Kasumi-1 (cell line): ENCODE measurements around the gene PHOSPHO2.
A peak's percentile ranks its signal among the peaks of the same experiment; 100 is the strongest.

Source experiments
- DNase-seq, 2 experiments: peaks; one replicate each; lab custom pipeline; 2025; lab: John Stamatoyannopoulos, UW

Gene PHOSPHO2

DNA sequence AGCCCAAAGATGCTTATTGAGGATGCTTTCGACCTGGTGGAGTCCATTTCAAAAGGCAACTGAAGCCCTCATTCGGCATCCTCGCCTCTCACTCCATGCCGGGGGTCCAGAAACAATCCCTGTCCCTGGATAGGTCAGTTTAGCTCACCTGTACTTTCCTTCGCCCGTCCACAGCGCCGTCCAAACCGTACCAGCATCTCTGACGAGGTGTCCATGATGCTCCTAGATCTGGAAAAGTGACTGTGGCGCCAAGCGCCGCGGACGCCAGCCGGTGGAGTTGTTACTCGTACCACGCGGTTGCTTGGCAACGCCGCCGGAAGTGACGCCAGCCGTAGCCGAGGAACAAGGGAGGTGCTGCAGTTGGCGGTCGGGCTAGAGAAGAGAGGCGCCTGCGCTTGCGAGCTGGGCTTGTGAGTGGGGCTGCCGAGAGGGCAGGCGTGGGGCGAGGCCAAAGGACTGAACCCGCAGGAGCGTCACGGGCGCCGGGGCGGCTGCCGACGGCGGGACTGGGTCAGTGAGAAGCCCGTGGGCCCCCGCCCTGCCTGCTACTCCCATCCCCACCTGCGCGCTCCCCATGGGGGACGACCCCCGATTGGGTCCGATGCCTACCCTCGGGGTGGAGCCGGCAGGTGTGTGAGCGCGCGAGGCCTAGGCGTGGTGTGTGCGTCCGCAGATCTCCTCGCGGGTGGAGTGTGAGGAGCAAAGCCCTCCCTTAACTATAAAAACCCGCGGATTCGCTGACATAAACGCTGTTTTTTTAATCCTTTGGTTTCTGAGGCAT is at the start of gene PHOSPHO2, which contains the start of gene CFAP210:
PHOSPHO2 (plus strand) TSS at position 357 of the 781 bp plus-strand sequence. CDS start 6,503 bp downstream, outside the sequence.
CFAP210 (minus strand) TSS at position 293 of the 781 bp plus-strand sequence; CDS start at position 215, 78 bp downstream.
- DNase-seq, result peak; percentile 98

GRCh38 chr2:169647496-169647895 is 46.8 kb upstream of the PHOSPHO2 start:
- no peak for DNase-seq

- no peak for DNase-seq
These were observed 45.0 kb upstream of the PHOSPHO2 start for GRCh38 chr2:169649278-169649677.

GRCh38 chr2:169653636-169654035 is 40.6 kb upstream of the PHOSPHO2 start:
- DNase-seq, result no peak

- DNase-seq, result no peak
These were observed 38.1 kb upstream of the PHOSPHO2 start for GRCh38 chr2:169656164-169656563.

DNA sequence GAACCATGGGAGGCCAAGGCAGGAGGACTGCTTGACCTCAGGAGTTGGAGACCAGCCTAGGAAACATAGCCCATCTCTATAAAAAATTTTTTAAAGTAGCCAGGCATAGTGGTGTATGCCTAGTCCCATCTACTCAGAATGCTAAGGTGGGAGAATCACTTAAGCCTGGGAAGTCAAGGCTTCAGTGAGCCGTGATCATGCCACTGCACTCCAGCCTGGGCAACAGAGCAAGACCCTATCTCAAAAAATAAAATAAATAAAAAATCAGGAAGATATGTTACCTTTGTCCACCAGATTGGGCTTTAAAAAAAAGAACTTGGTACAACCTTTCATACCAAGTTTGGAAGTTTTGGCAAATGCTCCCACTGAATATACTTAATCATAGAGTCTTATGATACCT is 35.4 kb upstream of the PHOSPHO2 start:
- no peak for DNase-seq

DNA sequence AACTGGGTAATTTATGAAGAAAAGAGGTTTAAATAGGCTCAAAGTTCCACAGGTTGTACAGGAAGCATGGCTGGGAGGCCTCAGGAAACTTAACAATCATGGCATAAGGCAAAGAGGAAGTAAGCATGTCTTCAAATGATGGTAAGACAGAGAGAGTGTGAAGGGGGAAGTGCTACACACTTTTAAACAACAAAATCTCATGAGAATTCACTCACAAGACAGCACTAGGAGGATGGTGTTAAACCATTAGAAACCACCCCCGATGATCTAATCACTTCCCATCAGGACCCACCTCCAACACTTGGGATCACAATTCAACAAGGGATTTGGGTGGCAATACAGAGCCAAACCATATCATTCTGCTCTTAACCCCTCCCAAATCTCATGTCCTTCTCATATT is 34.9 kb upstream of the PHOSPHO2 start:
- DNase-seq, result peak; percentile 91 to 95

DNA sequence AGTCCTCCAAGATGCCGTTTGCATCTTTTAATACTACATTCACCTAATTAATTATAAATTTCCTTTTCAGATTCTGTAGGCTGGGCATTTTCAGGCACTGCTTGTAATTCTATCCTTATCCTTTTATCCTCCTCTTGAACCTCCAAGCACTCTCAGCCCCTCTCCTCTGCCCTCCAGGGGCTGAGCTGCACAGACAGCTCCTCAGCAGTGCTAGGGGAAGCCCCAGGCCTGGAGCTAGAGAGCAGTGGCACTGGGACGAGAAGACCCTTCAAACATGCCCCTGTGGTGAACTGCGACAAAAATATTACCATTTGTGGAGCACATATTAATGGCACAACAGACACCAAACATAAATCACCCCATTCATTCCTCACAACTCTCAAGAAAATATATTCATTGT is 33.0 kb upstream of the PHOSPHO2 start:
- DNase-seq, result no peak

DNA sequence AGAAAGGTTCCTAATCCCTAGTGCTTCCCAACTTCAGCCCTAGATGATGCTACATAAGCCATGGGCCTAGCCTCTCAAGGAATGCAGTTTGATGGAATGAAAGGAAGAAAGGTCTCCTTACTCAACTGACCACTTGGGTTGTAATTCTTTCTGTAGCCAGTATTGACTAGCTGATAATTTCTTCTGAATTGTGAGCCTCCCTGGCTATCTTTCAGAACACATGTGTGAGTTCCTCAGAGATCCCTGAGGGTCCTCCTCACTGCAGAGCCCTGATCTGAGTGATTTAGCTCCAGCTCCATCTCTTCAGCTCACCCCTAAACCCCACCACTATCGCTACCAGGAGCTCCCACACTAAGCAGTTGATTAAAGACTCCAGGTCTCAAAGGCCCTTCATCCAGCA is 31.5 kb upstream of the PHOSPHO2 start:
- DNase-seq, result no peak

DNA sequence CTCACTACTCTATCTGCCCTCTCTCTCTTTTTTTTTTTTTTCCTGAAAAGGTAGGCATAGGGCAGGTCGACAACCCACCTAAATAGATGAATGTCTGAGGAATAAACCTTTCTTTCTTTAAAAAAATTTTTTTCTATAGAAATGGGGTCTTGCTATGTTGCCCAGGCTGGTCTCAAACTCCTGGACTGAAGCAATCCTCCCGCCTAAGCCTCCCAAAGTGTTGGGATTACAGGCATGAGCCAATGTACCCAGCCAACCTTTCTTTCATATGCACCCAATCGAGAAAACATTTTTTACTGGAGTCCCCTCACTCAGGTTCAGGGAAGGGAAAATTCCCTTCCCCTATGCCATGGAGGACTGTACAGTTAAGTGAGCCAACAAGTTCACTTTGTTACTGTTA is 31.0 kb upstream of the PHOSPHO2 start:
- no peak for DNase-seq

DNA sequence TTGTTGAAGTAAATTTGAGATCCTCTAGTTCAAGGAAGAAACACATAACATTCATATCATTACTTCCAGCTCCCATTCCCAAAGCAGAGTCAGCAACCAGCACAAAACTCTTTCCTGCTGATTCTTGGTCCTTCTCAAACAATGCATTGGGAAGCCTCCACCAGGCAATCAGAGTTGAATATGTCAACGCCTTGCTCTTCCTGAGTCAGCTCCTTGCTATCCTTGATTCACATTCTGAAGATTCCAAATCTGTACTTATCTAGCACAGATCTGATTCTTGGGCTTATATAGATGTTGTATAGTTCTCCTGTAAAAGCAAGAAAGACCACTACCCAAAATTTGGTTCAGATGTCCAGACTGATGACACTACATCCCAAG is 29.7 kb upstream of the PHOSPHO2 start:
- DNase-seq, result no peak

- DNase-seq, result peak; percentile 90 to 92
These were observed 29.0 kb upstream of the PHOSPHO2 start for GRCh38 chr2:169664978-169665930.

- DNase-seq, result no peak
These were observed 26.7 kb upstream of the PHOSPHO2 start for GRCh38 chr2:169667583-169667982.

DNA sequence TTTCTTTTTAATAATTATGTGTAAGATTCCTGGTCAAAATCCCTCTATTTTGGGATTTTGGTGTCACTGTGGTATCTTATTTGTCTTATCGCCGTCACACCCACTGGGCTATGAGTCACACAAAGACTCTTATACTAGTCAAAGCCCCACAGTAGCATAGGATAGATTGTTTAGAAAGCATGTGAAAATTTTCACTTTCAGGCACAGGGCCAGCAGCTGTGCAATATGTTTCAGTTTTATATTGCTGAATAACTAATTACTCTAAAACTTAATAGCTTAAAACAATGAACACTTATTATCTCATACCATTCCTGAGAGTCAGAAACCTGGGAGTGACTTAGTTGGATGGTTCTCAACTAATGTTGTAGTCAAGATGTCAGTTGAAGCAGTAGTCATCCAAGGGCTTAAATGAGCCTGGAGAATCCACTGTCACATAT is 24.0 kb upstream of the PHOSPHO2 start:
- no peak for DNase-seq

- no peak for DNase-seq
These were observed 23.3 kb upstream of the PHOSPHO2 start for GRCh38 chr2:169670937-169671336.

DNA sequence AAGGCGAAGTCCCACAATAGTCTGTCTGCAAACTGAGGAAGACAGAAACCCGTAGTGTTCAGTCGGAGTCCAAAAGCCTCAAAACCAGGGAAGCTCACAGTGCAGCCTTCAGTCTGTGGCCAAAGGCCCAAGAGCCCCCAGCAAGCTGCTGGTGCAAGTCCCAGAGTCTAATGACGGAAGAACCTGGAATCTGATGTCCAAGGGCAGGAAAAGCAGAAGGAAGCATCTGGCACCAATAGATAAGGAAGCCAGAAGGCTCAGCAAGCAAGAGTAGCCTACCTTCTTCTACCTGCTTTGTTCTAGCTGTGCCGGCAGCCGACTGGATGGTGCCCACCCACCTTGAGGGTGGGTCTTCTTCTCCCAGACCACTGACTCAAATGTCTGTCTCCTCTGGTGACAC is 21.9 kb upstream of the PHOSPHO2 start:
- no peak for DNase-seq

GRCh38 chr2:169673106-169673505 is 21.2 kb upstream of the PHOSPHO2 start:
- DNase-seq, result no peak

- no peak for DNase-seq
These were observed 20.3 kb upstream of the PHOSPHO2 start for GRCh38 chr2:169673921-169674320.

- DNase-seq, result peak; percentile 50 to 57
These were observed 17.9 kb upstream of the PHOSPHO2 start for GRCh38 chr2:169676357-169676756.

DNA sequence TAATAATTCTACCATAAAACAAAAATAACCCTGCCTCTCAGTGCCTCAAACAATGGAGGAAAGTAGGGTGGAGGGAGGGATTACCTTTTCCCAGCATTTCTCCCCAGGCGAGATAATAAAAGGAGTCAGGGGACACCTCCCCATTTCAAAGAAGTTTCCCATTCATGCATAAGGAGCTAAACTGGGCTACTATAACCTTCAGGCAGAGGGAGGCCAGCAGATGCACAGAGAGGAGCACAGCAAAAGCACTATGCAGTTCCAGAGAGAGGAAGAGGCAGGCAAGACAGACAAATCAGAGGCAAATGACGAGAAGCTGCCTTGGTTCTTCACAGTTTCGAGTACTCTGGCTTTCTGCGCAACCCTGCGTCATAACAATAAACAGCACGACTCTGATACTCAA is 17.4 kb upstream of the PHOSPHO2 start:
- DNase-seq, result no peak

GRCh38 chr2:169683054-169683424 is 11.2 kb upstream of the PHOSPHO2 start:
- no peak for DNase-seq

GRCh38 chr2:169683425-169684134 is 10.7 kb upstream of the PHOSPHO2 start:
- no peak for DNase-seq
